GM12878 (cell line): ENCODE data around the gene SRP54. TPM values are rescaled to one million over a fixed set of nuclear protein-coding genes. Genes with fewer than 3 reads are reported as not detected.

Experiments used
- BACH1 ChIP-seq: fragments of 450-650 bp; IDR thresholded peaks from 2 replicates; pipeline ENCODE4 v1.6.1; 2017; ENCODE audit warnings: mild to moderate bottlenecking, borderline replicate concordance
- BHLHE40 ChIP-seq, 2 experiments: fragments of 450-650 bp in 1 of 2; IDR thresholded peaks; 2 replicates each; pipeline ENCODE4 v1.6.1; 2011 to 2017; ENCODE audit warnings: low read depth in 2 of 2, borderline replicate concordance in 1 of 2, improper control_type of control experiment in 1 of 2, low read length in 1 of 2, mild to moderate bottlenecking in 1 of 2
- DPF2 ChIP-seq: fragments of 450-650 bp; IDR thresholded peaks from 2 replicates; pipeline ENCODE4 v1.6.1; 2017; ENCODE audit warnings: mild to moderate bottlenecking
- EED ChIP-seq: sonication (generic); IDR thresholded peaks from 2 replicates; pipeline ENCODE4 v1.6.1; 2016; ENCODE audit warnings: antibody characterized with exemption, low read depth
- EZH2 ChIP-seq: IDR thresholded peaks from 2 replicates; pipeline ENCODE4 v1.6.1; 2012; ENCODE audit warnings: low read depth, mild to moderate bottlenecking, control low read depth, inconsistent platforms, low read length, borderline replicate concordance; ENCODE audit not compliant: control insufficient read depth
- GABPA ChIP-seq: IDR thresholded peaks from 2 replicates; pipeline ENCODE4 v1.6.1; 2014; ENCODE audit warnings: antibody characterized with exemption, low read depth, mild to moderate bottlenecking, inconsistent platforms
- GATAD2B ChIP-seq: fragments of 450-650 bp; conservative IDR thresholded peaks from 2 replicates; pipeline ENCODE4 v1.6.1; 2017; ENCODE audit warnings: low read depth, mild to moderate bottlenecking, moderate library complexity
- HDGF ChIP-seq: fragments of 450-650 bp; IDR thresholded peaks from 2 replicates; pipeline ENCODE4 v1.6.1; 2016; ENCODE audit warnings: antibody characterized with exemption
- LARP7 ChIP-seq: fragments of 450-650 bp; IDR thresholded peaks from 2 replicates; pipeline ENCODE4 v1.6.1; 2017; ENCODE audit warnings: mild to moderate bottlenecking
- MAX ChIP-seq: IDR thresholded peaks from 2 replicates; pipeline ENCODE4 v1.6.1; 2012; ENCODE audit warnings: low read depth, low read length, improper control_type of control experiment
- MTA2 ChIP-seq: fragments of 450-650 bp; IDR thresholded peaks from 2 replicates; pipeline ENCODE4 v1.6.1; 2016; ENCODE audit warnings: low read depth, mild to moderate bottlenecking, moderate library complexity
- MYC ChIP-seq: IDR thresholded peaks from 2 replicates; pipeline ENCODE4 v1.6.1; 2011; ENCODE audit warnings: mild to moderate bottlenecking, low read length, moderate library complexity, inconsistent platforms; ENCODE audit not compliant: insufficient read depth, insufficient replicate concordance, insufficient read length, severe bottlenecking
- NFXL1 ChIP-seq: fragments of 450-650 bp; IDR thresholded peaks from 2 replicates; pipeline ENCODE4 v1.6.1; 2017; ENCODE audit warnings: antibody characterized with exemption, mild to moderate bottlenecking, borderline replicate concordance
- NR2C2 ChIP-seq: IDR thresholded peaks from 2 replicates; pipeline ENCODE4 v1.6.1; 2011; ENCODE audit warnings: borderline replicate concordance, low read depth; ENCODE audit not compliant: control insufficient read depth, insufficient read length
- PAX5 ChIP-seq: IDR thresholded peaks from 2 replicates; pipeline ENCODE4 v1.6.1; 2011; ENCODE audit warnings: low read depth, low read length, borderline replicate concordance
- PKNOX1 ChIP-seq: fragments of 450-650 bp; IDR thresholded peaks from 2 replicates; pipeline ENCODE4 v1.6.1; 2016; ENCODE audit warnings: mild to moderate bottlenecking
- SMAD1 ChIP-seq: fragments of 450-650 bp; IDR thresholded peaks from 2 replicates; pipeline ENCODE4 v1.6.1; 2018; ENCODE audit warnings: mild to moderate bottlenecking, low read depth; ENCODE audit not compliant: partially characterized antibody
- SMAD5 ChIP-seq: IDR thresholded peaks from 2 replicates; pipeline ENCODE4 v1.6.1; 2016; ENCODE audit warnings: antibody characterized with exemption, low read depth
- SPI1 ChIP-seq: IDR thresholded peaks from 2 replicates; pipeline ENCODE4 v1.6.1; 2011; ENCODE audit warnings: low read depth, mild to moderate bottlenecking, low read length, moderate library complexity, borderline replicate concordance; ENCODE audit not compliant: insufficient read depth
- polyA plus RNA-seq, 11 experiments: library from polyadenylated mRNA; depleted of rRNA in 4 of 11; unstranded in 6 of 11; stranded (reverse) in 5 of 11; fragments of >200 nt; fragmentation: Nextera tagmentation in 4 of 11; fragmentation: Illumina TruSeq in 1 of 11; extraction: Ambion mirVana in 4 of 11; extraction: Trizol in 1 of 11; gene quantifications; 1 replicate in 1 of 11; 2 replicates in 10 of 11; pipeline versions ENCODE4 v1.2.1 to v1.2.3, GENCODE V29; 2011 to 2016; ENCODE audit warnings: inconsistent platforms in 2 of 11, missing spikeins in 2 of 11, low read depth in 1 of 11
- total RNA-seq, 4 experiments: library from RNA; depleted of rRNA in 3 of 4; stranded (reverse); fragments of >200 nt in 3 of 4; fragmentation: Illumina TruSeq in 1 of 4; extraction: Trizol in 1 of 4; gene quantifications; 2 replicates each; pipeline versions ENCODE4 v1.2.1 to v1.2.3, GENCODE V29; 2013 to 2021
- TF ChIP-seq, protein P1 (sequence below): IDR thresholded peaks from 2 replicates; pipeline ENCODE4 v1.6.1; 2012; ENCODE audit warnings: low read length, inconsistent platforms
- TF ChIP-seq, protein P2 (sequence below): IDR thresholded peaks from 2 replicates; pipeline ENCODE4 v1.6.1; 2011; ENCODE audit warnings: borderline replicate concordance, low read depth, mild to moderate bottlenecking, moderate library complexity, mixed read lengths, low read length; ENCODE audit not compliant: insufficient read depth; ENCODE audit errors: extremely low read length
- TF ChIP-seq, protein P3 (sequence below): fragments of 450-650 bp; formaldehyde crosslinking; IDR thresholded peaks from 2 replicates; pipeline ENCODE4 v1.4.0; 2022; ENCODE audit warnings: mild to moderate bottlenecking, moderate library complexity

The SRP54 gene
- total and polyA plus RNA-seq, 10 of the 15 experiments (the other 5 are each of a cell fraction or from before 2014, with no cell fraction given), result 54.1 to 130 (median 72.3) TPM

DNA sequence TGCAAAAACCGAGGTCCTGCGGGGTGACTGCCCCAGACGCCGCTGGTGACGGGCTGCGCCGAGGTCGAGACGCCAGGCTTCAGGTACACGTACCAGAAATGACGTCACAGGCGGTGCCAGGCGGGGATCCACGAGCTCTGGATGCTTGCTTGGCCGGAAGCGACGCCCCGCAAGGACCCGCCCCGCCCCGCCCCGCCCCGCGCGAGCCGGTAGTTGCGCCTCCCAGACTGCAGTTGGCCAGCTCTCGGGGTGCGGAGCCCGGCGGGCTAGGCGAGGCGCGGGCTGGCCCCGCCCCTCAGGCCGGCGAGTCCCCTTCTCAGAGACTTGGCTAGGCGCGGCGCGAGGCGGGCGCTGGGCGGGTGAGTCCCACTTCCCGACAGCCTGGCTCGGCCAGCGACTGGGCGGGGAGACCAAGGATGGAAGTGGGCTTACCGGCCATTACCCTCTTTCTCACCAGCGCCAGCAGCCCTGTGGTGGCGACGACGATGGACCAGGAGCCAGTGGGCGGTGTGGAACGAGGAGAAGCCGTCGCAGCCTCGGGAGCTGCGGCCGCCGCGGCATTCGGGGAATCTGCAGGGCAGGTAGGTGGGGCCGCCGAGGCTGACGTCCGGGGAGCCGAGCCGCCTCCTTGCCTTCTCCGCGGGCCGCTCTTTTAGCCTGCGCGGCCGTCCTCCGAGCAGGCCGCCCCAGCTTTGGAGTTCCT is 63.4 kb downstream of the SRP54 start, which contains the start of gene FAM177A1 (continued):
- TF ChIP-seq, protein P1, sequence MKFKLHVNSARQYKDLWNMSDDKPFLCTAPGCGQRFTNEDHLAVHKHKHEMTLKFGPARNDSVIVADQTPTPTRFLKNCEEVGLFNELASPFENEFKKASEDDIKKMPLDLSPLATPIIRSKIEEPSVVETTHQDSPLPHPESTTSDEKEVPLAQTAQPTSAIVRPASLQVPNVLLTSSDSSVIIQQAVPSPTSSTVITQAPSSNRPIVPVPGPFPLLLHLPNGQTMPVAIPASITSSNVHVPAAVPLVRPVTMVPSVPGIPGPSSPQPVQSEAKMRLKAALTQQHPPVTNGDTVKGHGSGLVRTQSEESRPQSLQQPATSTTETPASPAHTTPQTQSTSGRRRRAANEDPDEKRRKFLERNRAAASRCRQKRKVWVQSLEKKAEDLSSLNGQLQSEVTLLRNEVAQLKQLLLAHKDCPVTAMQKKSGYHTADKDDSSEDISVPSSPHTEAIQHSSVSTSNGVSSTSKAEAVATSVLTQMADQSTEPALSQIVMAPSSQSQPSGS, result no peak; the same call in 1 of the 2 replicates
- TF ChIP-seq PKNOX1 (0 out of 2 replicates have a peak, but pooled peaks have one; percentile 8), BACH1 (peak; percentile 83), NFXL1 (no peak), GABPA (peak; percentile 65), SMAD5 (0 out of 2 replicates have a peak, but pooled peaks have one; percentile 61), DPF2 (peak; percentile 51; the same call in 1 of the 2 replicates), MTA2 (peak; percentile 26; the same call in 1 of the 2 replicates), MAX (no peak; the same call in 1 of the 2 replicates), EED (peak; percentile 39; the same call in 1 of the 2 replicates), BHLHE40 (IDR thresholded peaks at IDR 0.05; ENCODE audit: borderline replicate concordance in 1 of 2, low read depth in 2 of 2, low read length in 1 of 2) (0 out of 4 replicates have a peak, but pooled peaks have one; percentile 11 to 49), GATAD2B (peak; percentile 85; the same call in 1 of the 2 replicates), SPI1 (no peak), PAX5 (no peak), MYC (no peak), EZH2 (no peak), LARP7 (peak; percentile 87), NR2C2 (no peak), SMAD1 (no peak), HDGF (no peak)
- TF ChIP-seq, protein P2, sequence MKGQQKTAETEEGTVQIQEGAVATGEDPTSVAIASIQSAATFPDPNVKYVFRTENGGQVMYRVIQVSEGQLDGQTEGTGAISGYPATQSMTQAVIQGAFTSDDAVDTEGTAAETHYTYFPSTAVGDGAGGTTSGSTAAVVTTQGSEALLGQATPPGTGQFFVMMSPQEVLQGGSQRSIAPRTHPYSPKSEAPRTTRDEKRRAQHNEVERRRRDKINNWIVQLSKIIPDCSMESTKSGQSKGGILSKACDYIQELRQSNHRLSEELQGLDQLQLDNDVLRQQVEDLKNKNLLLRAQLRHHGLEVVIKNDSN, result no peak
- TF ChIP-seq, protein P3, sequence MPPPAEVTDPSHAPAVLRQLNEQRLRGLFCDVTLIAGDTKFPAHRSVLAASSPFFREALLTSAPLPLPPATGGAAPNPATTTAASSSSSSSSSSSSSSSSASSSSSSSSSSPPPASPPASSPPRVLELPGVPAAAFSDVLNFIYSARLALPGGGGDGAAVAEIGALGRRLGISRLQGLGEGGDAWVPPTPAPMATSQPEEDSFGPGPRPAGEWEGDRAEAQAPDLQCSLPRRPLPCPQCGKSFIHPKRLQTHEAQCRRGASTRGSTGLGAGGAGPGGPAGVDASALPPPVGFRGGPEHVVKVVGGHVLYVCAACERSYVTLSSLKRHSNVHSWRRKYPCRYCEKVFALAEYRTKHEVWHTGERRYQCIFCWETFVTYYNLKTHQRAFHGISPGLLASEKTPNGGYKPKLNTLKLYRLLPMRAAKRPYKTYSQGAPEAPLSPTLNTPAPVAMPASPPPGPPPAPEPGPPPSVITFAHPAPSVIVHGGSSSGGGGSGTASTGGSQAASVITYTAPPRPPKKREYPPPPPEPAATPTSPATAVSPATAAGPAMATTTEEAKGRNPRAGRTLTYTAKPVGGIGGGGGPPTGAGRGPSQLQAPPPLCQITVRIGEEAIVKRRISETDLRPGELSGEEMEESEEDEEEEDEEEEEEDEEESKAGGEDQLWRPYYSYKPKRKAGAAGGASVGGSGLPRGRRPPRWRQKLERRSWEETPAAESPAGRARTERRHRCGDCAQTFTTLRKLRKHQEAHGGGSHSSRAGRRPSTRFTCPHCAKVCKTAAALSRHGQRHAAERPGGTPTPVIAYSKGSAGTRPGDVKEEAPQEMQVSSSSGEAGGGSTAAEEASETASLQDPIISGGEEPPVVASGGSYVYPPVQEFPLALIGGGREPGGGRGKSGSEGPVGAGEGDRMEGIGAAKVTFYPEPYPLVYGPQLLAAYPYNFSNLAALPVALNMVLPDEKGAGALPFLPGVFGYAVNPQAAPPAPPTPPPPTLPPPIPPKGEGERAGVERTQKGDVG (CRISPR knock-in tag), result no peak
